Dermis microvascular lymphatic vessel endothelial cell (primary cell): Measurements from ENCODE around the gene MAP7D3. TPM values are rescaled to one million over a fixed set of nuclear protein-coding genes. Genes with fewer than 3 reads are reported as not detected.

Source experiments
- DNase-seq, 2 donors: peaks; one replicate each; pipeline versions ENCODE4 v3.0.0 to v3.0.0-alpha.2; 2010; ENCODE audit warnings: low read depth in 2 of 2
- total RNA-seq: library from RNA; depleted of rRNA; stranded (reverse); fragments of >200 nt; gene quantifications from 2 replicates; pipeline ENCODE4 v1.2.1, GENCODE V29; 2014

Gene MAP7D3
- total RNA-seq, 1 donor from 2014 or later = 14.4 TPM

GRCh38 chrX:136206916-136207315, 44.3 kb downstream of the MAP7D3 start:
- no peak for DNase-seq

DNA sequence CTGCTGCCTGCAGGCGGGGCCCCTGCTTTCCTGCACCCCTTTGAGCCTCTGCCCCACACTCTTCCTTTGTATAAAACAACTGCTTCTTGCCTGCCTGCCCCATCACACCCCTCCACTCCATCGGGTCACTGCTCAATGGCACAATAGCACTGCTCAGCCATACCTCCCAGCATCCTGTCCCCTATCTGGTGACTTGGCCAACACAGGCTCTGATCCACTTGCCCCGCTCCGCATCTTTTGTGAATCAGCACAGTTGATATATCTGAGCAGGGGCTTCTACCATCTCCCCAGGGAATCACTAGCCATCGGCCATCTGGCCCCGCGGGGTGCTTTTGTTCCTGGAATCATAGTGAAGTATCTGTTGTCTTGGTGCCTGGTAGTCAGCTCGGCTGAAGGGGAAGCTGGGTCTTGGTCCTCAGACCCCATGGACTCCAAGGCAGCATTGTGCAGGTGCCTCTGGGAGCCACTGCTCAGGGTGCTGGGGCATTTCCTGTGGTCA, 45.3 kb downstream of the MAP7D3 start:
- DNase-seq = no peak

DNA sequence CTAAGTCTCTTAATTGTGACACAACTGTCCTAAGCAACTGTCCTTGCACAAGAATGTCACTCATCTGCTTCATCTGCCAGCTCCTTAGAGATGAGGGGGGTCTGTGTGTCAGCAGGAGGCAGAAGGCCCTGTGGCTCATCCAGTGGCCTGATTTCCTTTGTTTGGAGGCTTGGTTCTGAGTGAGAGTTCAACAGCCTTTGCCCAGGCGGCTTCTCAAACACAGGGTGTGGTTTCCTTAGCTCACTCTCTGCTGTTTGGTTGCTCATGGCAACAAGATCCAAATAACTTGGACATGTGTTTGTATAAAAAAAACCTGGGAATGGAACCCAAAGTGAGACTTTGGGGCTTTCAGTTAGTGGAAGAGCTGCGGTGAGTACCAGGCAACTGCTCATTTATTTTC, 46.6 kb downstream of the MAP7D3 start:
- peak in 1 of 2 donors; percentile 79 for DNase-seq

GRCh38 chrX:136203951-136204350, 47.2 kb downstream of the MAP7D3 start:
- no peak for DNase-seq

GRCh38 chrX:136203438-136203837, 47.8 kb downstream of the MAP7D3 start:
- no peak for DNase-seq

DNA sequence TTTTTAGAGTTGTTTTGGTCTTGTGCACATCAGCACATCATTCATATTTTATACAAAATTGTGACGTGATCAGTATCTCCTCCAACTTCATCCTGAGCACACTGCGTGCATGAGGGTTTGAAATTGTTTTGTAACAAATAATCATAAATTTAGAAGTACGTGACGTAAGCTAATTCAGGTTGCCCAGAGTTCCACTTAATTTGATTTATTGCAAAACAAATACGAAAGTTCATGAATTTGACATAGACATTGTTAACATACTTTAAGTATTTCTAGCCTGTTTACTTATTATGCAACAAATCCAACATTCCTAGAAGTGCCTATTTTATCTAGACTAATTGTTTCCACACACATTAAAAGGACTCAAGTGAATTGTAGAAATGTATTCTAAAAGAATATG, 48.3 kb downstream of the MAP7D3 start:
- no peak for DNase-seq

GRCh38 chrX:136201601-136202000, 49.6 kb downstream of the MAP7D3 start:
- no peak for DNase-seq

- peak in 1 of 2 donors; percentile 68 for DNase-seq
Observed at GRCh38 chrX:136200466-136200865, 50.7 kb downstream of the MAP7D3 start.

DNA sequence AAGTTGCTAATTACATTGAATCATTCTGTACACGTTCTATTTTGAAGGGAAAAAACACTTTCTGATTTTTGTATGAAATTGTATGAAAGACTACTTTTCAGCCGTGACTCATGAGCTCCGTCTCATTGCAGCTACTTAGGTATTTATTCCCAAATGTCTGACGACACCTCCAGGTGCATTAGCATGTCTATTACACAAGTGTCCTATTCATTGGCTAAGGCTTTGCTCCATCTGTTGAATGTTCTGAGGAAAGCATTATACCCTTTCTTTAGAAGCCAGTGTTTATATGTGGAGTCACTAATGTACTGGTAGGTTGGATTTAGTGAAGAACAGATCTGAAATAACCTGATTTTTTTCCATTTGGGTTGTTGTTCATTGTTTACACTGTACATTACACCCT, 51.8 kb downstream of the MAP7D3 start:
- no peak for DNase-seq

GRCh38 chrX:136198678-136199243, 52.4 kb downstream of the MAP7D3 start:
- no peak for DNase-seq

DNA sequence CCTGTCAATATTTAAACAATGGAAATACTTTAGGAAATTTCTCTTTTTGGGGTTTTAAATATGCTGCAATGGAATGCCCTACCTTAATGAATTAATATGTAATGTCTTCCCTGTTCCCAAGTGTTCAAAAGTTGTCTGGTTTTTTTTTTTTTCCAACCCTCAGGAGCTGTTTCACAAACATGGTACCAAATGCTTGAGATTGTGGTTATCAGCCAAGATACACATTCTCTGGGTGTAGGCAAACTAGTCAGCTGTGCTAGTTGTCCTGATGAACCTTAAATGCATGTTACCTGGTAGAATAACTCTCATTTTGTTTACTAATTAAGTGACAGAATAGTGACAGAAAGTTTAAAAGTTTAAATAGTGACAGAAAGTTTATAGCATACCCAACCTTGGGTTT, 53.2 kb downstream of the MAP7D3 start:
- no peak for DNase-seq

DNA sequence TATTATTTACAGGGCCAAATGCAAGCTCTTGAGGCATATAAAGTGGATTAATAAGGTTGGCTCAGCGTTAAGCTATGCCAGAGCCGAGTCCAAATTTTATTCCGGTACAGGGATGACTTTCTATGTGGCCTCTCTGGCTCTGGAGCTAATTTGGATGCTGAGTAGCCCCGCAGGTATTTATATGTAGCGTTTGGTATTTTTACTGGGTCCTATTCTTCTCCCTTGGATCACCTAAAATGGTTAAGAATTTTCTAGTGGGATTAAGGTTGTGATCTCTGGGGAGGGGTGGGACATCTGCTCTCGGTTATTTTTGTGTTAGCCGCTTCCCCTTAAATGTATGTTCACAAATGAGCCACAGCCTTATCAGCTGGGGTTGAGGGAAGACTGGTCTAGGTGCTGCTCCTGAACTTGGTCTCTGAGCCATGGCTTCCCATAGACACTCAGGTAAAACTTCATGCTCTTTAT, 54.5 kb downstream of the MAP7D3 start:
- no peak for DNase-seq

- DNase-seq = peak; percentile 62 to 74
Observed at GRCh38 chrX:136195247-136195646, 56.0 kb downstream of the MAP7D3 start.

DNA sequence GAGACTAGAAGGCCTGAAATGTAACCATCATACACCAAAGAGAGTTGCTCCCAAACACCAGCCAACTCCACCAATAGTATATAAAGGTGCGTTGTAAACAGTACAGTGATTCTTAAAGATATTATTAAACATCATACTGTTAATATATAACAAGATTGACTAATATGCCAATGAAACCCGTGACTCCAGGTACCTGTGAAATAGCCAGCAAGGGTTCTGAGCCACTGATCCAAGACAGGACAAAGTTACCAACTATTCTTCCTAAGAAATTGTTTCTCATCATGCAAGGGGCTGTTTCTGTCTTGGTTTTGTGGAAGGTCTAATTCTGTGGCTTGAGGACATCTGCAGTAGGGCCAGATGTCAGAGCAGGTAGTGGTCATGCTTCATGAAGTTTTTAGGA, 56.7 kb downstream of the MAP7D3 start:
- DNase-seq = no peak

DNA sequence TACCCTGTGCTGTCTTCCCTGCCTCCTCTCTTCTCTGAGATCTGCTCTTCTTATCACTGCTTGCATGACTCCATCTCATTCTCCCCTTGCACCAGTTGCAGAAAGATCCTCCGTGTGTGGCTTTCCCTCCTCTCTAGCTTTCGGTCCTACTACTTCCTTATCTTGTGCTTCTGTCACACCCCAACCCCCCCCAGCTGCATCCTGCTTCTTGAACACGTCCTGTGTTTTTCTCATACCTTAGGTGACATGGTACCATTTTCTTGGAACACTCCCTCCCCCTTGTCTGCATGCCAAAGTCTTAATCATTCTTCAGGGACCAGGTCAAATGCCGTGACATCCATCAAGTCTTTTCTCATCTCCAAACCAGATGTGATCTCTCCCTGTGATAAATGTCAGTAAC, 57.4 kb downstream of the MAP7D3 start:
- no peak for DNase-seq

DNA sequence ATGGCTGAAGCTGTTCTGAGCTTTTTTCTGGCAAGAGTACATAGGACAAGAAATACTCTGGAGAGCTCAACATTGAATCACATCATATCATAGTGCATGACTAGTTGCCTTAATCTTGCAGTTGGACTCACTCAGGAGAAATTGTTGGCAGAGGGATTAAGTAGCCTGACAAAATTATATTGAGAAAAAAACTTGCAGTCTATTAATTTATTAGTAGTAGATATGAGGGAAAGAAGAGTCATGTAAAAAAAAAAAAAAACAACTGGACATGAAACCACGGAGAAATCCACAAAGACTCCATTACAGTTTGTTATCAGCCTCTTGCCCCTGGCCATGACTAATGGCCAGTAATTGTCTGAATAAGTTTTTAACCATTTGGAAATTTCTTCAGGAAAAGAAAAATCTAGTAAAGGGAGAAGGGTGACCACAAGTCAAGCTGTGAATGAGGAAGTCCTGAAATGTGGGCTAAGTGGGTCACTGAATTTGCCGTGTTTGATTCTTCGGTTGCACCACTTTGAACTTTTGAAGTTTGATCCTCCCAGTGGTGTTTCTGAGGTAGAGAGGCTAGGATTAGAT, 58.3 kb downstream of the MAP7D3 start:
- DNase-seq = no peak

GRCh38 chrX:136192135-136192534, 59.1 kb downstream of the MAP7D3 start:
- no peak for DNase-seq

DNA sequence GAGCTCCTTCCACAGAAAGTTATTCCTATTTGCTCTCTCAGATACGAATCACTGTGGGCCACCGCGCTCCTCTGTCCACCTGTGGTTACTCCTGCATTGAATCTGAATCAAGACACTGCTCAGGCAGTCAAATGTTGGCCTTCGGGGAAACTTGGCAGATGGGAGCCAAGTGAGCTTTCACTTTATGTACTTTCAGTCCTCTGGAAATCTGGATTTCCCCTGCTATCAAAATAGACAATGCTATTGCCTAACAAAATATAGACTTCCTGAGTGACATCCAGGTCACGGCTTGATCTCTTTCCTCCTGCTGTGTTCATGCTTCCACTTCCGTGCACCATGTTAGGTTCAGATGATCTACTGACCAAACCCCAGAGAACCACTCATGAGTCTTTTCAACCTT, 60.0 kb downstream of the MAP7D3 start:
- DNase-seq = peak; percentile 82 to 84

DNA sequence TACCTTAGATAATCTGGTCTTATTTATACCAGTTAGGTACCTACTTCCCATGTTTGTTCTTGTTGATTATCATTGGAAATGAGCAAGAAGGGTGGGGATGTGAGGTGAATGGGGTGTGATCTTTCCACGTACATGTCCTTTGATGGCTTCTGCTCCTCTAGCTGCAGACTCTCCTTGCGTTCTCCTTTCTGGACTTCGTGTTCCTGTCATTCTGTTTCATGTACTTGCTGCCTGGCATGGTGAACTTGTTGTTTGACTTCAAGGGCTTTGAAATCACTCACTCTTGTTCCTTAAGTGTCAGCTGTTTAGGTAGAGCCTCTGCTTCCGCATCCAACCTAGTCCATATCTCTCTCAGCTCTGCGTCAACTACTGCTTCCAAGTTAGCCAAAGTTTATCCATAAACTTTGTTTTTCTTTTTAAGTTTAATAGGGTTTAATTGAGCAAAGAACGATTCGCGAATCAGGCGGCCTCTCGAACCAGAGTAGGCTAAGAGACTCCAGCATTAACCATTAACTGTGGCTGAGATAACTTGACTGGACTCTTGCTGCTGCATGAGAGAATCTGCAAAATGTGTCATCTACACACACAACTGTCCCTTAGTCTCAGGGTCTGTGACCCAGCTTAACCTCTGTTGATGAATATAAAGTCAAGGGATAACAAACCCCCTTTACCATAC, 61.0 kb downstream of the MAP7D3 start:
- DNase-seq = no peak

DNA sequence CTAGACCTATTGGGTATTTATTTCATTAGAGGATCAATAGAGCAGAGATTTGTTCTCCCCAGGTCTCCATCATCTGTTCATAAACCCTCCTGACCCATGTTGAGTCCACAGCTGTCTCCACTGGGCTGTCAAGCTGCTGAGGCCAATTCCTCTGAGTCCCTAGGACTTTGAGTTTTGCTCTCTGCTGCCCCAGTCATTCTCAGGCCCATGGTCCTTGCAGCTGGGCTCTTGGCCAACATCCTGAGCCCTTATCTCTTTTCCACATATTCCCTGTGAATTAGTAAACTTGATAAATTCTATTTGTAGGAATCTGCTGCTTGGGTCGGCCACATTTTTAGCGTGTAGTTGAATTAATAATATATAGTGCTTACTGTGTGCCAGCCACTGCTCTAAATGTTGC, 62.0 kb downstream of the MAP7D3 start:
- DNase-seq = peak; percentile 60 to 82

GRCh38 chrX:136186023-136186413, 65.2 kb downstream of the MAP7D3 start:
- no peak for DNase-seq

- peak; percentile 55 to 82 for DNase-seq
Observed at GRCh38 chrX:136185401-136186022, 65.7 kb downstream of the MAP7D3 start.
